H9 (cell line): ENCODE data around the gene IL31. TPM values are rescaled to one million over a fixed set of nuclear protein-coding genes. Genes with fewer than 3 reads are reported as not detected.

Experiments used
- DNase-seq: peaks from one replicate; pipeline ENCODE4 v3.0.0-alpha.2; 2017
- H2AFZ ChIP-seq: one replicate; pipeline ENCODE4 v1.6.1; 2013; ENCODE audit warnings: mild to moderate bottlenecking, low read length, control low read depth, moderate library complexity
- H2AK5ac ChIP-seq: 2 replicates; pipeline ENCODE4 v1.6.1; 2013; ENCODE audit warnings: low read length, control low read depth, mixed read lengths; ENCODE audit not compliant: insufficient read length
- H2BK120ac ChIP-seq: one replicate; pipeline ENCODE4 v1.6.1; 2013; ENCODE audit warnings: low read depth, mild to moderate bottlenecking, low read length, control low read depth, inconsistent platforms; ENCODE audit not compliant: poor library complexity, severe bottlenecking
- H2BK12ac ChIP-seq: 2 replicates; pipeline ENCODE4 v1.6.1; 2013; ENCODE audit warnings: low read length, control low read depth, mixed read lengths, low read depth; ENCODE audit not compliant: insufficient read length
- H2BK15ac ChIP-seq: 2 replicates; pipeline ENCODE4 v1.6.1; 2013; ENCODE audit warnings: low read depth, low read length, control low read depth
- H2BK20ac ChIP-seq: one replicate; pipeline ENCODE4 v1.6.1; 2013; ENCODE audit warnings: low read depth, mild to moderate bottlenecking, low read length, control low read depth, inconsistent platforms; ENCODE audit not compliant: poor library complexity, severe bottlenecking
- H2BK5ac ChIP-seq: 2 replicates; pipeline ENCODE4 v1.6.1; 2013; ENCODE audit warnings: low read length, control low read depth, mixed read lengths; ENCODE audit not compliant: insufficient read length
- H3K14ac ChIP-seq: 2 replicates; pipeline ENCODE4 v1.6.1; 2013; ENCODE audit warnings: low read length, control low read depth; ENCODE audit not compliant: insufficient read depth
- H3K18ac ChIP-seq: 2 replicates; pipeline ENCODE4 v1.6.1; 2013; ENCODE audit warnings: low read depth, mild to moderate bottlenecking, mixed read lengths, low read length, control low read depth; ENCODE audit not compliant: insufficient read length
- H3K23ac ChIP-seq: 2 replicates; pipeline ENCODE4 v1.6.1; 2013; ENCODE audit warnings: low read length, control low read depth, mixed read lengths, low read depth; ENCODE audit not compliant: insufficient read length
- H3K23me2 ChIP-seq: 2 replicates; pipeline ENCODE4 v1.6.1; 2013; ENCODE audit warnings: low read depth, mild to moderate bottlenecking, mixed read lengths, low read length, control low read depth; ENCODE audit not compliant: insufficient read length, poor library complexity, severe bottlenecking
- H3K27ac ChIP-seq: 2 replicates; pipeline ENCODE4 v1.5.1; 2013; ENCODE audit warnings: low read length, control low read depth, mixed read lengths, low read depth; ENCODE audit not compliant: insufficient read length
- H3K27me3 ChIP-seq: 2 replicates; pipeline ENCODE4 v1.6.1; 2013; ENCODE audit warnings: low read length, control low read depth, inconsistent platforms; ENCODE audit not compliant: insufficient read depth
- H3K4ac ChIP-seq: 2 replicates; pipeline ENCODE4 v1.6.1; 2013; ENCODE audit warnings: low read depth, mild to moderate bottlenecking, control low read depth, inconsistent platforms, low read length, moderate library complexity
- H3K4me1 ChIP-seq: 2 replicates; pipeline ENCODE4 v1.6.1; 2013; ENCODE audit warnings: low read length, control low read depth, inconsistent platforms; ENCODE audit not compliant: insufficient read depth
- H3K4me2 ChIP-seq: 2 replicates; pipeline ENCODE4 v1.6.1; 2013; ENCODE audit warnings: low read length, control low read depth, mixed read lengths; ENCODE audit not compliant: insufficient read length, insufficient read depth
- H3K56ac ChIP-seq: 2 replicates; pipeline ENCODE4 v1.6.1; 2013; ENCODE audit warnings: low read depth, mild to moderate bottlenecking, mixed read lengths, low read length, control low read depth; ENCODE audit not compliant: insufficient read length
- H3K79me1 ChIP-seq: 2 replicates; pipeline ENCODE4 v1.6.1; 2013; ENCODE audit warnings: low read depth, mild to moderate bottlenecking, moderate library complexity, low read length, control low read depth, inconsistent platforms; ENCODE audit not compliant: insufficient read depth, poor library complexity, severe bottlenecking
- H3K79me2 ChIP-seq: 2 replicates; pipeline ENCODE4 v1.6.1; 2013; ENCODE audit warnings: low read length, control low read depth, inconsistent platforms; ENCODE audit not compliant: insufficient read depth
- H3K9ac ChIP-seq: 2 replicates; pipeline ENCODE4 v1.6.1; 2013; ENCODE audit warnings: low read length, control low read depth, mixed read lengths; ENCODE audit not compliant: insufficient read length; ENCODE audit errors: extremely low read depth
- H3K9me3 ChIP-seq: one replicate; pipeline ENCODE4 v1.6.1; 2013; ENCODE audit warnings: low read depth, low read length, inconsistent platforms; ENCODE audit not compliant: control insufficient read depth
- H3T11ph ChIP-seq: one replicate; pipeline ENCODE4 v1.6.1; 2013; ENCODE audit warnings: mild to moderate bottlenecking, low read length, control low read depth, inconsistent platforms
- H4K20me1 ChIP-seq: one replicate; pipeline ENCODE4 v1.6.1; 2013; ENCODE audit not compliant: control insufficient read depth, insufficient read length, insufficient read depth
- H4K5ac ChIP-seq: 2 replicates; pipeline ENCODE4 v1.6.1; 2013; ENCODE audit warnings: low read depth, mild to moderate bottlenecking, mixed read lengths, low read length, control low read depth; ENCODE audit not compliant: insufficient read length
- H4K8ac ChIP-seq: replicated peaks from 2 replicates; pipeline ENCODE4 v1.6.1; 2013; ENCODE audit warnings: low read length, control low read depth, mixed read lengths, low read depth; ENCODE audit not compliant: insufficient read length
- H4K91ac ChIP-seq: 2 replicates; pipeline ENCODE4 v1.6.1; 2013; ENCODE audit warnings: low read depth, mild to moderate bottlenecking, moderate library complexity, mixed read lengths, low read length, control low read depth; ENCODE audit not compliant: insufficient read length
- H3K27ac Mint-ChIP-seq, 3 experiments: 2 replicates in 2 of 3; 3 replicates in 1 of 3; pipeline ENCODE4 v1.8.0; 2020 to 2021; ENCODE audit warnings: mixed read lengths in 3 of 3, mild to moderate bottlenecking in 1 of 3, moderate library complexity in 1 of 3
- H3K27me3 Mint-ChIP-seq: 2 replicates; pipeline ENCODE4 v1.8.0; 2021; ENCODE audit warnings: low read depth, mild to moderate bottlenecking, moderate library complexity, mixed read lengths
- H3K36me3 Mint-ChIP-seq, 3 experiments: 2 replicates in 2 of 3; 3 replicates in 1 of 3; pipeline ENCODE4 v1.8.0; 2020 to 2021; ENCODE audit warnings: low read depth in 3 of 3, mixed read lengths in 3 of 3; ENCODE audit not compliant: insufficient read depth in 1 of 3
- H3K4me1 Mint-ChIP-seq, 2 experiments: 2 replicates each; pipeline ENCODE4 v1.8.0; 2020; ENCODE audit warnings: mixed read lengths in 2 of 2
- H3K4me3 Mint-ChIP-seq, 2 experiments: 2 replicates in 1 of 2; 3 replicates in 1 of 2; pipeline ENCODE4 v1.8.0; 2020 to 2021; ENCODE audit warnings: mild to moderate bottlenecking in 2 of 2, mixed read lengths in 2 of 2, moderate library complexity in 1 of 2
- H3K9me3 Mint-ChIP-seq, 2 experiments: 2 replicates in 1 of 2; 3 replicates in 1 of 2; pipeline ENCODE4 v1.8.0; 2020; ENCODE audit warnings: mild to moderate bottlenecking in 2 of 2, mixed read lengths in 2 of 2, moderate library complexity in 1 of 2
- CTCF ChIP-seq: fragments of 200-600 bp; sonication (generic); conservative IDR thresholded peaks from 3 replicates; pipeline ENCODE4 v1.8.0; 2021; ENCODE audit warnings: antibody characterized with exemption, mild to moderate bottlenecking
- WGBS: extraction: QIAGEN DNeasy Blood & Tissue Kit; methylation state at CpG from one replicate; pipeline ENCODE4 v1.1.7; 2013; ENCODE audit warnings: missing lambda C conversion rate, low lambda C conversion rate, mixed read lengths; ENCODE audit not compliant: insufficient read length; ENCODE audit errors: extremely low coverage; 5-methylcytosine and 5-hydroxymethylcytosine counted together
- total RNA-seq: library from RNA; stranded (reverse); gene quantifications from 2 replicates; pipeline ENCODE4 v1.2.1, GENCODE V29; 2021

IL31 gene
- total RNA-seq, 1 experiment from 2014 or later, result not detected

- Histone ChIP-seq H4K20me1 (no peaks in the 10 kb centered on the region), H3T11ph (no peak overlapping the region), H4K5ac (no peak overlapping the region), H3K9me3 (peaks cover 20% of the 10 kb centered on the region), H2AK5ac (no peak overlapping the region), H3K27me3 (no peaks in the 10 kb centered on the region), H3K14ac (no peak overlapping the region), H3K4me2 (no peak overlapping the region), H3K23ac (no peak overlapping the region), H2BK5ac (no peak overlapping the region), H2AFZ (no peak overlapping the region), H3K9ac (no peak overlapping the region), H3K18ac (no peak overlapping the region), H2BK120ac (no peak overlapping the region), H2BK12ac (no peak overlapping the region), H4K91ac (no peak overlapping the region), H2BK15ac (no peak overlapping the region), H3K4me1 (no peaks in the 10 kb centered on the region), H3K56ac (no peak overlapping the region), H2BK20ac (no peak overlapping the region), H3K79me2 (no peaks in the 10 kb centered on the region), H3K4ac (no peak overlapping the region), H4K8ac (no peak overlapping the region), H3K27ac (no peak overlapping the region), H3K79me1 (no peaks in the 10 kb centered on the region), H3K23me2 (no peaks in the 10 kb centered on the region)
- Mint-ChIP-seq H3K9me3 (peaks cover 21 to 24% of the 10 kb centered on the region in 2 experiments), H3K27ac (no peak overlapping the region), H3K4me1 (peaks cover 0 to 13% of the 10 kb centered on the region in 2 experiments; a peak in 2 of 4 replicates), H3K4me3 (no peak overlapping the region), H3K36me3 (peaks cover 52 to 59% (median 53%) of the 10 kb centered on the region in 3 experiments), H3K27me3 (no peaks in the 10 kb centered on the region; the same call in 1 of the 2 replicates)
- no peak for DNase-seq
- TF ChIP-seq CTCF, result no peak
- WGBS, result no CpG with 5 or more reads among the region's 11 CpGs
Measured at GRCh38 chr12:122138616-122139015, 35.4 kb downstream of the IL31 start.
